DND-41 (cell line): ENCODE measurements around the gene TKFC.

ENCODE experiments used
- ATAC-seq: fragments of 200-7000 bp; cut with Tn5 transposase; 3 replicates; pipeline ENCODE4 v1.9.1; 2021; ENCODE audit warnings: low read depth; ENCODE audit not compliant: insufficient read depth
- DNase-seq: peaks from one replicate; pipeline ENCODE4 v3.0.0-alpha.2; 2020
- H2AFZ ChIP-seq: 2 replicates; pipeline ENCODE4 v1.6.0; 2012; ENCODE audit warnings: low read depth, low read length
- H3K27ac ChIP-seq: 2 replicates; pipeline ENCODE4 v1.5.1; 2012; ENCODE audit warnings: low read length, inconsistent platforms
- H3K27me3 ChIP-seq: fragments of 200-600 bp; sonication (generic); 2 replicates; pipeline ENCODE4 v1.6.0; 2012; ENCODE audit warnings: low read length, mild to moderate bottlenecking, inconsistent platforms; ENCODE audit not compliant: insufficient read depth, poor library complexity
- H3K36me3 ChIP-seq: 2 replicates; pipeline ENCODE4 v1.5.1; 2012; ENCODE audit warnings: low read length, inconsistent platforms; ENCODE audit not compliant: insufficient read depth
- H3K4me1 ChIP-seq: 2 replicates; pipeline ENCODE4 v1.5.1; 2012; ENCODE audit warnings: mild to moderate bottlenecking, low read length; ENCODE audit not compliant: insufficient read depth
- H3K4me2 ChIP-seq: 2 replicates; pipeline ENCODE4 v1.6.0; 2012; ENCODE audit warnings: mild to moderate bottlenecking, moderate library complexity, low read length, inconsistent platforms; ENCODE audit not compliant: insufficient read depth
- H3K4me3 ChIP-seq, 2 experiments: fragments of 200-600 bp in 1 of 2; shearing (Covaris generic) in 1 of 2; 2 replicates each; pipeline ENCODE4 v1.5.1; 2012 to 2016; ENCODE audit warnings: inconsistent platforms in 2 of 2, low read length in 2 of 2, mild to moderate bottlenecking in 2 of 2, low read depth in 1 of 2, moderate library complexity in 1 of 2
- H3K79me2 ChIP-seq: 2 replicates; pipeline ENCODE4 v1.6.0; 2012; ENCODE audit warnings: low read length, inconsistent platforms; ENCODE audit not compliant: insufficient read depth
- H3K9ac ChIP-seq: 2 replicates; pipeline ENCODE4 v1.6.0; 2012; ENCODE audit warnings: low read depth, mild to moderate bottlenecking, inconsistent platforms, low read length, moderate library complexity
- H3K9me3 ChIP-seq: 2 replicates; pipeline ENCODE4 v1.5.1; 2012; ENCODE audit warnings: low read length, moderate library complexity, mild to moderate bottlenecking, inconsistent platforms; ENCODE audit not compliant: insufficient read depth, severe bottlenecking
- H4K20me1 ChIP-seq: 2 replicates; pipeline ENCODE4 v1.6.0; 2012; ENCODE audit warnings: low read length; ENCODE audit not compliant: insufficient read depth
- EZH2 ChIP-seq: IDR thresholded peaks from 3 replicates; pipeline ENCODE4 v1.6.1; 2012; ENCODE audit warnings: borderline replicate concordance, low read depth, mild to moderate bottlenecking, moderate library complexity, low read length, inconsistent platforms; ENCODE audit not compliant: severe bottlenecking
- TF ChIP-seq, protein P1 (sequence below): IDR thresholded peaks from 2 replicates; pipeline ENCODE4 v1.5.1; 2012; ENCODE audit warnings: borderline replicate concordance, low read length, moderate library complexity, mild to moderate bottlenecking; ENCODE audit not compliant: poor library complexity, severe bottlenecking; ENCODE audit errors: extremely low read depth

Gene TKFC

DNA sequence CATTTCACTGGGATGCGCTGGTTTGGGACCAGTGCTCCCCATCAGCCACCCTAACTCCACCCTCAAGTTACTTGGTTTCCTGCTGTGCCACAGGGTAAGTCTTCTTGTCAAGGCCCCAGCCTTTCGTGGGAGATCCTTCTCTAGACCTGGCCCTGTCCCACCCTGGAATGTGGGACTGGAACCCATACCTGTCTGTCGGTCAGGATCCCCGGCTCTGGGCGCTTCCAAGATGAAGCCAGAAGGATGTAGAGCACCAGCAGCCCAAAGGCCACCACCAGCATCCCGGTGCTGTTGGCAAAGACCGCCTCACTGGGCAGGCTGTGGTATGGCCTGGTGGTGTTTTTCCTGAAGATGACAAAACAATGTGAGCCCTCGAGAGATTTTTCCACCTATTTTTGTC is 17.8 kb downstream of the TKFC start:
- H2AFZ ChIP-seq: no peak overlapping the region
- H3K4me2 ChIP-seq: no peak overlapping the region
- no peaks in the 10 kb centered on the region for H4K20me1 ChIP-seq
- ATAC-seq (no peak), DNase-seq (no peak)
- no peak overlapping the region for H3K9ac ChIP-seq
- H3K27ac ChIP-seq: no peak overlapping the region
- peaks cover 68% of the 10 kb centered on the region for H3K36me3 ChIP-seq
- H3K4me1 ChIP-seq: no peaks in the 10 kb centered on the region
- TF ChIP-seq EZH2: no peak
- TF ChIP-seq, protein P1, sequence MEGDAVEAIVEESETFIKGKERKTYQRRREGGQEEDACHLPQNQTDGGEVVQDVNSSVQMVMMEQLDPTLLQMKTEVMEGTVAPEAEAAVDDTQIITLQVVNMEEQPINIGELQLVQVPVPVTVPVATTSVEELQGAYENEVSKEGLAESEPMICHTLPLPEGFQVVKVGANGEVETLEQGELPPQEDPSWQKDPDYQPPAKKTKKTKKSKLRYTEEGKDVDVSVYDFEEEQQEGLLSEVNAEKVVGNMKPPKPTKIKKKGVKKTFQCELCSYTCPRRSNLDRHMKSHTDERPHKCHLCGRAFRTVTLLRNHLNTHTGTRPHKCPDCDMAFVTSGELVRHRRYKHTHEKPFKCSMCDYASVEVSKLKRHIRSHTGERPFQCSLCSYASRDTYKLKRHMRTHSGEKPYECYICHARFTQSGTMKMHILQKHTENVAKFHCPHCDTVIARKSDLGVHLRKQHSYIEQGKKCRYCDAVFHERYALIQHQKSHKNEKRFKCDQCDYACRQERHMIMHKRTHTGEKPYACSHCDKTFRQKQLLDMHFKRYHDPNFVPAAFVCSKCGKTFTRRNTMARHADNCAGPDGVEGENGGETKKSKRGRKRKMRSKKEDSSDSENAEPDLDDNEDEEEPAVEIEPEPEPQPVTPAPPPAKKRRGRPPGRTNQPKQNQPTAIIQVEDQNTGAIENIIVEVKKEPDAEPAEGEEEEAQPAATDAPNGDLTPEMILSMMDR: no peak
- H3K9me3 ChIP-seq: no peaks in the 10 kb centered on the region
- H3K4me3 ChIP-seq: no peak overlapping the region
- H3K79me2 ChIP-seq: no peaks in the 10 kb centered on the region
- H3K27me3 ChIP-seq: no peaks in the 10 kb centered on the region

DNA sequence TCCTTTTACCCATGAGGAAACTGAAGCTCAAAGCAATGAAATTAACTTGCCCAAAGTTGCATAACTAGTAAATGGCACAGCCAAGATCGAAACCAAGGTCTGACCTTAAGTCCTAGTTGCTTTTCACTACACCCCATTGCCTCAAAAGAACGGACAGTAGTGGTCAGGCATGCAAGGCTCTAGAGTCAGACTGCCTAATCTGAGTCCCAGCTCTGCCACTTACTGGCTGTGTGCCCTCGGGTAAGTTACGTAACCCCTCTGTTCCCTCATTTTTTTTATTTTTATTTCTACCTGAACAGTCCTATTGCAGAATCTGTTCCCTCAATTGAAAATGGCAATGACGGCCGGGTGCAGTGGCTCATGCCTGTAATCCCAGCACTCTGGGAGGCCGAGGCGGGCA is 19.0 kb downstream of the TKFC start:
- Histone ChIP-seq H3K4me1 (no peaks in the 10 kb centered on the region), H3K4me3 (no peak overlapping the region), H3K4me2 (no peak overlapping the region), H4K20me1 (no peaks in the 10 kb centered on the region), H3K9ac (no peak overlapping the region), H3K27ac (no peak overlapping the region), H3K79me2 (no peaks in the 10 kb centered on the region), H2AFZ (no peak overlapping the region), H3K27me3 (no peaks in the 10 kb centered on the region), H3K36me3 (peaks cover 65% of the 10 kb centered on the region), H3K9me3 (no peaks in the 10 kb centered on the region)
- TF ChIP-seq, protein P1: no peak
- TF ChIP-seq EZH2: no peak
- ATAC-seq (no peak), DNase-seq (no peak)

DNA sequence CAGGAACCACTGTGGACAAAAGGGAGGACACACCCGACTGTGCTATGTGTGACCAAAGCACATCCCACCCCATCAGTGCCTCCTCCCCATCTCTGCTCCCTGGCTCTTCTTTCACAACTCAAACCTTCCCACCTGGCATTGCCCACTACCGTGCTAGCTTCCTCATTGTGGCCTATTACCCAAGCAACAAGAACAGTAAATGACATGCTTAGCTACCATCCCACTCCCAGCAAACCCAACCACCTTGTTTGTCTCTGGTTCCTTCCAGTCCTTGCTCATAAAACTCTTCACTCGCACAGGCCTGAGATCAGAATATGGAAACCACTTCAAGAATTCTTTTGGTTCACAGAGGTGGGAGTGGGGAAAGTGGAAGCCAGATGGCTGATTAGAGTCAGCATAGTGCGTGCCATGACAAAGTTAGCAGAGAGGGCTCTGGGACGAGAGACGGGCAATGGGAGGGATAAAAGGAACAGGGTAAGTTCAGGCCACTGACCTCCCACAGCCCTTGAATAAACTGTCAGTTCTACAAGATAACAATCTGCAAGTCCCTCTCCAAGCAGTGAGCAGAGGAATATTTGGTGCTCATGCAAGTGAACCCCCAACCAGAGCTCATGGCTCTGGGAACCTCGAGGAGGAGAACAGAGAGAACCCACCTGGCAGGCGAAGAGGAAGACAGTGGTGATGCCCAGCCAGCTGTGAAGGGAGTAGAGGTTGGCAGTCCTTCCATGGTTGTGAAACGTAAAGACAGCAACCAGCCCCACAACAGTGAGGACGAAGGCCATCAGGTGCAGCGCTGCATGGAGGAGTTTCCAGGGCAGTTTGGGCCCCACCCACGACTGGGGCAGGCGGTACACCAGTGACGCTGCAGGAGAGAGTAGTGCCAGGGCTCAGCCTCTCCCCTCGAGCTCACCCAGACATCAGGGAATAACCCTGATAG is 20.4 kb downstream of the TKFC start:
- no peak overlapping the region for H3K4me2 ChIP-seq
- H3K36me3 ChIP-seq: peaks cover 59% of the 10 kb centered on the region
- no peak overlapping the region for H3K4me3 ChIP-seq
- H3K9ac ChIP-seq: no peak overlapping the region
- TF ChIP-seq EZH2: no peak
- TF ChIP-seq, protein P1: no peak
- H3K27ac ChIP-seq: no peak overlapping the region
- H3K27me3 ChIP-seq: no peaks in the 10 kb centered on the region
- H3K79me2 ChIP-seq: no peaks in the 10 kb centered on the region
- no peaks in the 10 kb centered on the region for H3K9me3 ChIP-seq
- DNase-seq: no peak
- H2AFZ ChIP-seq: no peak overlapping the region
- ATAC-seq: no peak
- H4K20me1 ChIP-seq: no peaks in the 10 kb centered on the region
- H3K4me1 ChIP-seq: no peaks in the 10 kb centered on the region
